K562 (cell line): ENCODE measurements around the gene CCDC124. TPM values are rescaled to one million over a fixed set of nuclear protein-coding genes. Genes with fewer than 3 reads are reported as not detected.
A peak's percentile ranks its signal among the peaks of the same experiment; 100 is the strongest.

ENCODE experiments used
- ASH1L ChIP-seq: fragments of 450-650 bp; IDR thresholded peaks from 2 replicates; pipeline ENCODE4 v1.6.1; 2018; ENCODE audit warnings: borderline replicate concordance, mild to moderate bottlenecking, low read depth; ENCODE audit not compliant: partially characterized antibody
- ATF7 ChIP-seq: fragments of 450-650 bp; IDR thresholded peaks from 2 replicates; pipeline ENCODE4 v1.7.1; 2014; ENCODE audit warnings: mild to moderate bottlenecking, moderate library complexity
- CBFB ChIP-seq: sonication (generic); formaldehyde crosslinking; IDR thresholded peaks from 2 replicates; pipeline ENCODE4 v1.4.0; 2020; ENCODE audit warnings: mild to moderate bottlenecking, missing genetic modification reagents
- FOXM1 ChIP-seq, 2 experiments: fragments of 450-650 bp in 1 of 2; sonication (generic) in 1 of 2; formaldehyde crosslinking in 1 of 2; IDR thresholded peaks; 2 replicates each; pipeline versions ENCODE4 v1.6.1 to v1.9.0; 2017 to 2022; ENCODE audit warnings: low read depth in 2 of 2, mild to moderate bottlenecking in 2 of 2, missing genetic modification reagents in 1 of 2, moderate library complexity in 1 of 2
- HMGN3 ChIP-seq: IDR thresholded peaks from 2 replicates; pipeline ENCODE4 v1.6.1; 2011; ENCODE audit warnings: borderline replicate concordance, low read depth, mild to moderate bottlenecking, mixed read lengths, low read length; ENCODE audit not compliant: insufficient read length; ENCODE audit errors: extremely low read depth
- MAZ ChIP-seq, 2 experiments: fragments of 450-650 bp in 1 of 2; sonication (generic) in 1 of 2; formaldehyde crosslinking; IDR thresholded peaks in 1 of 2; conservative IDR thresholded peaks in 1 of 2; 2 replicates each; pipeline versions ENCODE4 v1.4.0 to v1.5.0; 2020; ENCODE audit warnings: mild to moderate bottlenecking in 1 of 2, missing genetic modification reagents in 1 of 2
- MXI1 ChIP-seq: IDR thresholded peaks from 2 replicates; pipeline ENCODE4 v1.6.1; 2011; ENCODE audit warnings: low read depth, mild to moderate bottlenecking, improper control_type of control experiment, low read length
- PTTG1 ChIP-seq: fragments of 450-650 bp; IDR thresholded peaks from 2 replicates; pipeline ENCODE4 v1.6.1; 2016; ENCODE audit warnings: low read depth, mild to moderate bottlenecking, missing genetic modification characterization, missing compliant biosample characterization
- SAP30 ChIP-seq: fragments of 200-600 bp; sonication (generic); IDR thresholded peaks from 2 replicates; pipeline ENCODE4 v1.6.1; 2012; ENCODE audit warnings: borderline replicate concordance, low read depth, mild to moderate bottlenecking, moderate library complexity, low read length, control low read depth, inconsistent platforms; ENCODE audit not compliant: insufficient read depth, poor library complexity, severe bottlenecking
- TGIF2 ChIP-seq: sonication (generic); formaldehyde crosslinking; IDR thresholded peaks from 2 replicates; pipeline ENCODE4 v1.8.1; 2022; ENCODE audit warnings: mild to moderate bottlenecking, missing genetic modification reagents, moderate library complexity
- YY1 ChIP-seq, 3 experiments: IDR thresholded peaks; 2 replicates each; pipeline ENCODE4 v1.6.1; 2011; ENCODE audit warnings: low read length in 2 of 3, mild to moderate bottlenecking in 2 of 3, moderate library complexity in 2 of 3, borderline replicate concordance in 1 of 3, control low read depth in 1 of 3, low read depth in 1 of 3; ENCODE audit not compliant: insufficient read depth in 3 of 3, insufficient replicate concordance in 2 of 3, control insufficient read depth in 1 of 3, insufficient read length in 1 of 3; ENCODE audit errors: extremely low read depth in 1 of 3
- ZNF184 ChIP-seq: sonication (generic); formaldehyde crosslinking; IDR thresholded peaks from 2 replicates; pipeline ENCODE4 v1.5.0; 2020; ENCODE audit warnings: missing genetic modification reagents
- ZNF445 ChIP-seq: fragments of 250-450 bp; sonication (Bioruptor Pico); IDR thresholded peaks from 2 replicates; pipeline ENCODE4 v1.4.0; 2020; ENCODE audit warnings: low read depth, mild to moderate bottlenecking, moderate library complexity
- ZNF507 ChIP-seq: conservative IDR thresholded peaks from 2 replicates; pipeline ENCODE4 v1.6.1; 2017; ENCODE audit warnings: missing genetic modification characterization, missing compliant biosample characterization
- polyA plus RNA-seq, 8 experiments: library from polyadenylated mRNA; depleted of rRNA in 4 of 8; stranded (reverse) in 5 of 8; unstranded in 3 of 8; fragments of >200 nt; fragmentation: Nextera tagmentation in 2 of 8; fragmentation: Illumina TruSeq in 1 of 8; extraction: Ambion mirVana in 2 of 8; extraction: Trizol in 1 of 8; gene quantifications; 2 replicates each; pipeline versions ENCODE4 v1.2.1 to v1.2.3, GENCODE V29; 2011 to 2014; ENCODE audit warnings: inconsistent platforms in 1 of 8, missing spikeins in 1 of 8
- total RNA-seq, 7 experiments: library from RNA; depleted of rRNA in 6 of 7; stranded (reverse); fragments of >200 nt in 6 of 7; fragmentation: Illumina TruSeq in 2 of 7; extraction: Trizol in 2 of 7; gene quantifications; 2 replicates each; pipeline versions ENCODE4 v1.2.1 to v1.2.3, GENCODE V29; 2011 to 2021; ENCODE audit warnings: low replicate concordance in 1 of 7
- TF ChIP-seq, protein P1 (sequence below): sonication (generic); formaldehyde crosslinking; IDR thresholded peaks from 2 replicates; pipeline ENCODE4 v1.8.0; 2022; ENCODE audit warnings: missing genetic modification reagents, mild to moderate bottlenecking, borderline replicate concordance
- TF ChIP-seq, protein P2 (sequence below), 3 experiments: fragments of 200-800 bp in 1 of 3; fragments of 250-450 bp in 1 of 3; fragments of 450-650 bp in 1 of 3; sonication (Bioruptor Pico) in 1 of 3; sonication (Bioruptor generic) in 1 of 3; formaldehyde crosslinking in 1 of 3; IDR thresholded peaks; 2 replicates each; pipeline versions ENCODE4 v1.6.1 to v1.8.0; 2016 to 2022; ENCODE audit warnings: mild to moderate bottlenecking in 2 of 3, missing genetic modification characterization in 2 of 3, missing compliant biosample characterization in 1 of 3, moderate library complexity in 1 of 3

CCDC124 gene
- total and polyA plus RNA-seq, 9 of the 15 experiments (the other 6 are each of a cell fraction or from before 2014, with no cell fraction given) = 5.8 to 234 (median 40.1) TPM

DNA sequence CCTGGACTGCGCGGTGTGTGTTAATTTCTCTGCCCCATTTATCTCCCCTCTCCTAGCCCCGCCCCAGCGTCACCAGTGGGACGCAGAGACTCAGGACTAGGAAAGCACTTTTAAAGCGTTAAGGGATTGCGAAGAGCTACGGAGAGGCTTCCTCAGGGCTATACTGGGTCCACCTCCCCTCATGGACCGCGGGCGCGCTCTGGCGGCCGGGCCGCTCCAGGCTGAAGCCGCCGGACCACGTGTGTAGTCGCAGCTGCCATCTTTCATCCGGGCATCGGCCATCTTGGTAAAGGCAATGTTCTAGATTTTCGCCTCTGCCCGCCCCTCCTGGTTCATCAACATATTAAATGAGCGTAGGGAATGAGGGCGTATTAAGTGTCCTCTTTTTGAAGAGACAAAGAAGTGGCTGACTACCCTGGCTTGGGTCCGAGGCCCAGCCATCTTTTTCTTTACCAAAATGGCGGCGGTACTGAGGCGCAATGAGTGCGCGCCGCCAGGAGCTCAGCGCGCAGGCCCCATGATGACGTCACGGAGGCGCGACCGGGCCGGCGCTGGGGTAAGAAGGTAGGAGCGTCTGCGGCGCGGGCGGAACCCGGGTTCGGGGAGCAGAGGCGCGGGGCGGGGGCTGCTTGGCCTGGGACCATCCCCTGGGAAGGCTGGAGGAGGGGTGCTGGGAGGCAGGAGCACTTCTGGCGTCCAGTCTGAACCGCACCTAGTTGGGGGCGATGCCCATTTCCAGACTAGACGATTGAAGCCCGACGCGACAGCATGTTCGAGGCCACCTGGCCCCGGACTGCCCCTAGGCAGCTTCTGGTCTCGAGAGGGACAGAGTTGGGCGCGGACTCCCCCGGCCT lies at the start of gene CCDC124 (continued):
- TF ChIP-seq, protein P1, sequence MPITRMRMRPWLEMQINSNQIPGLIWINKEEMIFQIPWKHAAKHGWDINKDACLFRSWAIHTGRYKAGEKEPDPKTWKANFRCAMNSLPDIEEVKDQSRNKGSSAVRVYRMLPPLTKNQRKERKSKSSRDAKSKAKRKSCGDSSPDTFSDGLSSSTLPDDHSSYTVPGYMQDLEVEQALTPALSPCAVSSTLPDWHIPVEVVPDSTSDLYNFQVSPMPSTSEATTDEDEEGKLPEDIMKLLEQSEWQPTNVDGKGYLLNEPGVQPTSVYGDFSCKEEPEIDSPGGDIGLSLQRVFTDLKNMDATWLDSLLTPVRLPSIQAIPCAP = no peak
- TF ChIP-seq ZNF507 (tag) (no peak), ASH1L (peak; percentile 64), ATF7 (peak; percentile 98), HMGN3 (peak; percentile 41), MXI1 (peak; percentile 86), TGIF2 (CRISPR knock-in tag) (peak; percentile 17; the same call in 1 of the 2 replicates), MAZ (CRISPR knock-in tag; conservative IDR thresholded peaks at IDR 0.05 in 1 of 2, IDR thresholded peaks at IDR 0.05 in 1 of 2) (peak; percentile 93 to 94), CBFB (0 out of 2 replicates have a peak, but pooled peaks have one; percentile 22), ZNF445 (CRISPR knock-in tag) (no peak), ZNF184 (CRISPR knock-in tag) (no peak), YY1 (IDR thresholded peaks at IDR 0.05; ENCODE audit: borderline replicate concordance in 1 of 3, control insufficient read depth in 1 of 3, extremely low read depth in 1 of 3, insufficient read depth in 3 of 3, insufficient read length in 1 of 3, insufficient replicate concordance in 2 of 3, low read depth in 1 of 3, low read length in 2 of 3) (peak; percentile 100), SAP30 (peak; percentile 97), PTTG1 (tag) (peak; percentile 78), FOXM1 (IDR thresholded peaks at IDR 0.05; ENCODE audit: low read depth) (no peak), FOXM1 (CRISPR knock-in tag; IDR thresholded peaks at IDR 0.05; ENCODE audit: low read depth) (no peak)
- TF ChIP-seq, protein P2, sequence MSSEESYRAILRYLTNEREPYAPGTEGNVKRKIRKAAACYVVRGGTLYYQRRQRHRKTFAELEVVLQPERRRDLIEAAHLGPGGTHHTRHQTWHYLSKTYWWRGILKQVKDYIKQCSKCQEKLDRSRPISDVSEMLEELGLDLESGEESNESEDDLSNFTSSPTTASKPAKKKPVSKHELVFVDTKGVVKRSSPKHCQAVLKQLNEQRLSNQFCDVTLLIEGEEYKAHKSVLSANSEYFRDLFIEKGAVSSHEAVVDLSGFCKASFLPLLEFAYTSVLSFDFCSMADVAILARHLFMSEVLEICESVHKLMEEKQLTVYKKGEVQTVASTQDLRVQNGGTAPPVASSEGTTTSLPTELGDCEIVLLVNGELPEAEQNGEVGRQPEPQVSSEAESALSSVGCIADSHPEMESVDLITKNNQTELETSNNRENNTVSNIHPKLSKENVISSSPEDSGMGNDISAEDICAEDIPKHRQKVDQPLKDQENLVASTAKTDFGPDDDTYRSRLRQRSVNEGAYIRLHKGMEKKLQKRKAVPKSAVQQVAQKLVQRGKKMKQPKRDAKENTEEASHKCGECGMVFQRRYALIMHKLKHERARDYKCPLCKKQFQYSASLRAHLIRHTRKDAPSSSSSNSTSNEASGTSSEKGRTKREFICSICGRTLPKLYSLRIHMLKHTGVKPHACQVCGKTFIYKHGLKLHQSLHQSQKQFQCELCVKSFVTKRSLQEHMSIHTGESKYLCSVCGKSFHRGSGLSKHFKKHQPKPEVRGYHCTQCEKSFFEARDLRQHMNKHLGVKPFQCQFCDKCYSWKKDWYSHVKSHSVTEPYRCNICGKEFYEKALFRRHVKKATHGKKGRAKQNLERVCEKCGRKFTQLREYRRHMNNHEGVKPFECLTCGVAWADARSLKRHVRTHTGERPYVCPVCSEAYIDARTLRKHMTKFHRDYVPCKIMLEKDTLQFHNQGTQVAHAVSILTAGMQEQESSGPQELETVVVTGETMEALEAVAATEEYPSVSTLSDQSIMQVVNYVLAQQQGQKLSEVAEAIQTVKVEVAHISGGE (CRISPR knock-in tag; IDR thresholded peaks at IDR 0.05) = peak in 1 of 3 experiments; percentile 93; a peak in 2 of 6 replicates
